Cardiac fibroblast (primary cell): ENCODE measurements around the gene RBM18.

Source experiments
- DNase-seq, 2 donors: peaks; one replicate each; pipeline versions ENCODE4 v3.0.0 to v3.0.0-alpha.2; 2010; ENCODE audit warnings: low read depth in 2 of 2
- H3K4me3 ChIP-seq, 2 donors: replicated peaks in 1 of 2; 1 replicate in 1 of 2; 2 replicates in 1 of 2; pipeline ENCODE4 v1.5.1; 2011; ENCODE audit warnings: low read depth in 2 of 2, low read length in 2 of 2, mild to moderate bottlenecking in 2 of 2, moderate library complexity in 1 of 2
- CTCF ChIP-seq: IDR thresholded peaks from one replicate; pipeline ENCODE4 v1.5.1; 2011; ENCODE audit warnings: low read depth, mild to moderate bottlenecking, low read length, inconsistent platforms

The RBM18 gene

DNA sequence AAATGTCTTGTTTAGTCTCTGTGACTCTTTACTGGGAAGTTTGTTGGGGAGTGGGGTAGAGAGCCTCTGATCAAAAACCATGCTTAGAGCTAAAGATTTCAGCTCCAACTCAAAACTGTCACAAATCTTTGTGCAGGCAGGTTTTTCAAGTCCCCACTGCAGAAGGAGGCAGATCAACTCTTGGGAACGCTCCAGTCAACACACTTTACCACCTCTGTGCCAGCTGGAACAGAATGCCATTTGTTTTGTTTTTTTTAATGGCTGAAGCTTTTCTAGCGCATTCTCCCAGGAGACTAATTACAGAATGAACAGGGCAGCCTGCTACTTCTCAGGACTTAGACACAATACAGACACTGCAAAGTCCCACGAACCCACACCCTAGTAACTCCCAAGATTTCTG is 18.0 kb downstream of the RBM18 start:
- no peak overlapping the region for H3K4me3 ChIP-seq
- TF ChIP-seq CTCF: no peak
- no peak for DNase-seq

GRCh38 chr9:122244349-122244748 is 20.3 kb downstream of the RBM18 start:
- DNase-seq: no peak
- no peak for TF ChIP-seq CTCF
- no peak overlapping the region for H3K4me3 ChIP-seq

DNA sequence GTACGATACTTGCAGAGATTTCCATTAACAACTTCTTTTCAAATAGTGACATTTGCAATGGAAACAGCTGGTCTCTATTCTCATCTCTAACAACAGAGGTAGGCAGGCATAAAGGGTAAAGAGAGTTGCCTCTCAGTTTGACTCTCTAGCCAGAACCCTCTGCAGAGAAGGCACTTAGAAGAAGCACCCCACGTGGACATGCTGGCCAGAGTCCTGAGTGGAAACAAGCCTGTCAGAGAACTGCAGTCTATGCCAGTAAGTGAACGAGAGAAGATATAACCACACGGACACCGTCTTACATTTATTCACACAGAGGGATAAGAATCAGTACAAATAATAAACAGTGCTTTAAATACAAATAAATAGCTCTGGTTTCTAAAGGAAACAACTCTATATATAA is 24.9 kb downstream of the RBM18 start:
- no peak for DNase-seq
- no peak for TF ChIP-seq CTCF
- no peak overlapping the region for H3K4me3 ChIP-seq

- TF ChIP-seq CTCF: no peak
- H3K4me3 ChIP-seq: no peak overlapping the region
- no peak for DNase-seq
Observed at GRCh38 chr9:122236681-122237080, 28.0 kb downstream of the RBM18 start.

DNA sequence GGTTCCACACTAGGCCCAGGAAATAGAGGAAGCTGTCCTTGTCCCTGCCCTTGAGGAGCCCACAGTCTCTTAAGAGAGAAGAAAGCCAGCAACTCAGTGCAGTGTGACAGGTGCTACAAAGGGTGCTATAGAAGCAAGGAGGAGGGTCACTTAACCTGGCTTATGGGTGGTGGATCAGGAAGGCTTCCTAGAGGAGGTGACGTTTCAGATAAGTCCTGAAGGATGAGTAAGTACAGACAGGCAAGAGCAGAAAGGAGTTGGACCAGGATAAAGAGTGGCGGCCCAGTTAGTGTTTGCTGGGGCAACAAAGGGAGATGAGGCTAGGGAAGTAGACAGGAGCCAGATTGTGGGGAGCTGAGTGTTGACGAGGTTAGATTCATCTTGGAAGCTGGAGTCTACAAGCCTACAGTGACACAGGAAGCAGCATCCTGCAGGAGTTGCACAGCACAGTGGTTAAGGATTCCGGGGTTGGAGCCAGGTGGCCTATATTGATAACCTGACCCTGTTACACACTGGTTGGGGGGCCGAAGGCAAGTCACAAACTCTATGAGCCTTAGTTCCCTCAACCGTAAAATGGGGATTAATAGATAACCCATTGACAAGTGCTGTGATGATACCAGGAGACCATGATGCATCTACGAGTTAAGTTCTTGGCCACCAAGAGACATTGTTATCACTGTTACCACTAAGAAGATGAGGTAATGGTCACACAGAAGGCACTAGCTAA is 30.5 kb downstream of the RBM18 start:
- H3K4me3 ChIP-seq: no peak overlapping the region
- DNase-seq: no peak
- TF ChIP-seq CTCF: no peak

DNA sequence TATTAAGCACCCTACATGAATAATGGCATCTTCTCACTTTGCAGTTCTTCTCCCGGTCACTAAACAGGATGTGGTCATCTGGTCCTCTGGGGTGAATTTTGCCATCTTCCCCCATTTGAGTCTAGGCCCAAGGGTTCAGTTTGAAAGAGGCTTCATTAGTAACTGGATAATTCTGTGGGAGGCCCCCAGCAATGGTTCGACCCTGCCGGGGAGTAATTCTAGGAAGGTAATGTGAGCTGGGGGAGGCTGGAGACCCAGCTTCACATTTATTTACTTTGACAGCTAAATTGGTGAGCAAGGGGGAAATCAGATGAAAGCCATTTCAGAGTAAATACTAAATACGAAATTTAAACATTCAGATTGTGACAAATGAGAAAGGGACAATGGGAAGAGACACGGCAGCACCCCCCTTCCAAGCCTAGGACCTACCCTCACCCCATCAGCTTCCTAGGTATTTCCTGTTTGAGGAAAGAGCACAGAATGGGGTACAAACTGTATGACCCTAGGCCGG is 31.8 kb downstream of the RBM18 start:
- no peak overlapping the region for H3K4me3 ChIP-seq
- no peak for DNase-seq
- no peak for TF ChIP-seq CTCF

- no peak for TF ChIP-seq CTCF
- DNase-seq: no peak
- H3K4me3 ChIP-seq: no peak overlapping the region
Observed at GRCh38 chr9:122229485-122229837, 35.2 kb downstream of the RBM18 start.
